ENCODE measurements around the gene C3.
"Not testable (repeated sequence)": the region's sequence is repeated elsewhere in the genome, so short reads cannot be mapped to it uniquely, and the experiment has no call there.

Gene C3

DNA sequence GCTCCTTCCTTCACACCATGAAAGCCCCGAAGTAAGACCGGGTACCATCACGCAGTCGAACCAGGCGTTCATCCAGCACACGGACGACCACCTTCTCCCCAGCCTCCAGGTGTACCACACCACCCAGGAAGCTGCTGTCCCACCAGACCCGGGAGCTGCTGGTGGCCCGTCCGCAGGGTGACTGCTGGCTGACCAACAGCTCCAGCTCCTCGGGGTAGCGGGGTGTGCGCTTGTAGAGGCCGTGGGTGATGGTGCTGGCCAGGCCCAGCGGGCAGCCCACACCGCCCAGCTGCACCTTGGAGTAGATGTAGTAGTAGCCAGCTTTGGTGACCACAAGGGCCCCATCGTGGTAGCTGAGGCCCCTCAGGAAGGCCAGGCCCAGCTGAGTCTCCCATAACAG lies 55.5 kb downstream of the C3 start:
- H3K4me3 ChIP-seq (ENCODE audit: low read depth, low read length): no peak overlapping the region
- no peak for DNase-seq (ENCODE audit: low read depth)
- TF ChIP-seq, protein P1, sequence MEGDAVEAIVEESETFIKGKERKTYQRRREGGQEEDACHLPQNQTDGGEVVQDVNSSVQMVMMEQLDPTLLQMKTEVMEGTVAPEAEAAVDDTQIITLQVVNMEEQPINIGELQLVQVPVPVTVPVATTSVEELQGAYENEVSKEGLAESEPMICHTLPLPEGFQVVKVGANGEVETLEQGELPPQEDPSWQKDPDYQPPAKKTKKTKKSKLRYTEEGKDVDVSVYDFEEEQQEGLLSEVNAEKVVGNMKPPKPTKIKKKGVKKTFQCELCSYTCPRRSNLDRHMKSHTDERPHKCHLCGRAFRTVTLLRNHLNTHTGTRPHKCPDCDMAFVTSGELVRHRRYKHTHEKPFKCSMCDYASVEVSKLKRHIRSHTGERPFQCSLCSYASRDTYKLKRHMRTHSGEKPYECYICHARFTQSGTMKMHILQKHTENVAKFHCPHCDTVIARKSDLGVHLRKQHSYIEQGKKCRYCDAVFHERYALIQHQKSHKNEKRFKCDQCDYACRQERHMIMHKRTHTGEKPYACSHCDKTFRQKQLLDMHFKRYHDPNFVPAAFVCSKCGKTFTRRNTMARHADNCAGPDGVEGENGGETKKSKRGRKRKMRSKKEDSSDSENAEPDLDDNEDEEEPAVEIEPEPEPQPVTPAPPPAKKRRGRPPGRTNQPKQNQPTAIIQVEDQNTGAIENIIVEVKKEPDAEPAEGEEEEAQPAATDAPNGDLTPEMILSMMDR (IDR thresholded peaks at IDR 0.05; ENCODE audit: insufficient read depth, low read depth, low read length, missing control alignments): no peak

DNA sequence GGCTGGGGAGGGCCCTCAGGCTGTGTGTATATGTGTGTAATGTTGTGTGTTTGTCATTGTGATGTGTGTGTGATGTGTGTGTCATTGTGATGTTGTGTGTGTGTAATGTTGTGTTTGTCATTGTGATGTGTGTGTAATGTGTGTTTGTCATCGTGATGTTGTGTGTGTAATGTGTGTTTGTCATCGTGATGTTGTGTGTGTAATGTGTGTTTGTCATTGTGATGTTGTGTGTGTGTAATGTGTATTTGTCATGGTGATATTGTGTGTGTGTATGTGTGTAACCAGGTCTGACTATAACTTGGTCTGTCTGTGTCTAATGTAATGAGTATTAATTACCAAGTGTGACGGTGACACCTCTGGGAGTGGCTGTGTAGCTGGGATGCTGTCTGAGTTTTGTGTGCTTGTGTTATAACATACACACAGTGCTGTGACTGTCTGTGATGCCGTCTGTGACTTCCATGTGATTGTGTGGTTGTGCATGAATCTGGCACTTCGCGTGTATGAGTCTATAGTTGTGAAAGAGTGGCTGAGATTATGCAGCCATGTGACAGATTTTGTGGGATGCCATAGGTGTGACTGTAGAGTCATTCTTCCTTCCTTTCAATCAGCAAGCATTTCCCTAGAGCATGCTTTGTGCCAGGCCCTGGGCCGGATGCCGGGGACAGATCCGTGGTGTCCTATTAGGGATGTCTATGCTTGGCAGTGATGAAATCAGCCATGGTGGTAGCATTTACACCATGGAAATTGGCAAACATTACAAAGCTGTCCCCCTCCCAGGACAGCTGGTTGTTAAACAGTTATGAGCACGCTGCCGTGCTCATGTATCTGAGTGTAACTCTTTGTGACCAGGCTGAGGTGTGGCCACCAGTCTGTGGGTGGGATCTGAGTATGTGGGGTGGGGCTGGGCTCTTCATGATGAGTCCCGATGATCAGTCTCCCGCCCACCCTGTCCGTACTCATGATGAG lies 56.9 kb downstream of the C3 start:
- no peak overlapping the region for H3K4me3 ChIP-seq (ENCODE audit: low read depth, low read length)
- TF ChIP-seq, protein P1 (IDR thresholded peaks at IDR 0.05; ENCODE audit: insufficient read depth, low read depth, low read length, missing control alignments): no peak
- no peak for DNase-seq (ENCODE audit: low read depth)

DNA sequence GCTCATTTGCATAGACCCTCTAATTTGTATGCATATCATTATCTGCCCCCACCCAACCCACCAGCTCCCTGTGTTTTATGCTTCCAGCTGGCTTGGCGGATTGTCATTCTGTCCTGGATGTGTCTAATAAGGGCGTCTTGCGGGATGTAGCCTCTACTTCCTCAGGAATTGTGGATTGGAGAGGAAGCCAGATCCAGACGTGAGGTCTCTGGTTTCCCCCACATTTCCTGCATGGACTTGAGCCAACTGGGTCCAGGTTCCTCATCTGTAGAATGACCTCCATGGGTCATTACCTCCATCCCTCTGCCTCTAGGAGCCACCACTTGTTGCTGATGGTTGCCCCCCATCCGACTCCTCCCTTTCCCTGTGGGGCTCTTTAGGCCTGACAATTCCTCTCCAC lies 57.7 kb downstream of the C3 start:
- H3K4me3 ChIP-seq (ENCODE audit: low read depth, low read length): no peak overlapping the region
- DNase-seq (ENCODE audit: low read depth): no peak
- TF ChIP-seq, protein P1 (IDR thresholded peaks at IDR 0.05; ENCODE audit: insufficient read depth, low read depth, low read length, missing control alignments): no peak

DNA sequence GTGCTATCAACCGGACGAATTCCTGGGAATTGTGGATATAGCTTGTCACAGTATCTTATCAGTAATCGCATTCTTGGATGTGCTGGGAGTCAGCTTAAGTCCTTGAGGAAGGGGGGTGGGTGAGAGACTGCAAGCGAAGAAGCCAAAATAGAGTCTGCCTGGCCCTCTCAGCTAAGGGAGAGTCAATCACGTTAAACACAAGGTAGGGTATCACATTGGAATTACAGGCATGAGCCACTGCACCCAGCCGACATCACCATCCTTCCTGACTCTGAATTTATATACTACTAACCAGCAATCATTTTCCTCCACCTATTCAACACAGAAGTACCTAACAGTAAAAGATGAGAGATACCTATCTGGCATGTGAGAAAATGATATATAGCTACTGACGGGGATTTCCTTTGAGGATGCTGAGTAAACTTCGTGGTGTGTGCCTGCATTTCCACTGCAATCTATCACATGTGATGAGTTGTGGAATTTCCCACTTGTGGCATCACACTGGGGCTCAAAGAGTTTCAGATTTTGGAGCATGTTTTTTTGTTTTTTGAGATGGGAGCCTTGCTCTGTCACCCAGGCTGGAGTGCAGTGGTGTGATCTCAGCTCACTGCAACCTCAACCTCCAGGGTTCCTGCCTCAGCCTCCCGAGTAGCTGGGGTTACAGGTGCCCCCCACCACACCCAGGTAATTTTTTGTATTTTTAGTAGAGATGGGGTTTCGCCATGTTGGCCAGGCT lies 58.8 kb downstream of the C3 start:
- DNase-seq (ENCODE audit: low read depth): peak; percentile 87
- not testable (repeated sequence) for H3K4me3 ChIP-seq (ENCODE audit: low read depth, low read length)

DNA sequence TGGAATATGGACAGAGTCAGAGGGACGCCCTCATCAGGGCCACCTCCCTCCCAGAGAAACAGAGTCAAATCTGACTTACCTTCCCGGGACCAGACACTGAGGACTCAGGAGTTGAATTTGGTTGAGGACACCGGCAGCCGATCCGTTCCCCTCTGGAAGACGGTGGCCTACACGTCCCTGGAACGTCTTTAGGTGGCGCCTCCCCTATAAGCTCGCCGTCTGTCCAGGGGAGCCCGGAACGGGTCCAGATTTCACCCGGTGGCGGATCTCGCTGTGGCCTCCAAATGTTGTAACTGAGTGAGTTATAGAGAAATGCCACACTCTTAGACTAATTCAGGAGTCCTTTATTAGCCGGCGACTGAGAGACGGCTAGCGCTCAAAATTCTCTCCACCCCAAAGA lies 59.5 kb downstream of the C3 start:
- TF ChIP-seq, protein P1 (IDR thresholded peaks at IDR 0.05; ENCODE audit: insufficient read depth, low read depth, low read length, missing control alignments): no peak
- H3K4me3 ChIP-seq (ENCODE audit: low read depth, low read length): no peak overlapping the region
- DNase-seq (ENCODE audit: low read depth): no peak

DNA sequence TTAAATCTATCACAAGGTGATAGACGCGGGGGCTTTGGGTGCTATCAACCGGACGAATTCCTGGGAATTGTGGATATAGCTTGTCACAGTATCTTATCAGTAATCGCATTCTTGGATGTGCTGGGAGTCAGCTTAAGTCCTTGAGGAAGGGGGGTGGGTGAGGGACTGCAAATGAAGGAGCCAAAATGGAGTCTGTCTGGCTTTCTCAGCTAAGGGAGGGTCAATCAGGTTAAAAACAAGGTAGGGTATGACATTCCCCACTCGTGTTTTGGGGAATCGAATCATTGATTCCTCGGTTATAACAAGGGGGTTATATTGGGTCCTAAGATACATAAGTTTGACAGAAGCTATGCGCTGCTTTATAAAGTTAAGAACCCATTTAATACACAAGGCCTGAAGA lies 64.1 kb downstream of the C3 start:
- not testable (repeated sequence) for DNase-seq (ENCODE audit: low read depth)

DNA sequence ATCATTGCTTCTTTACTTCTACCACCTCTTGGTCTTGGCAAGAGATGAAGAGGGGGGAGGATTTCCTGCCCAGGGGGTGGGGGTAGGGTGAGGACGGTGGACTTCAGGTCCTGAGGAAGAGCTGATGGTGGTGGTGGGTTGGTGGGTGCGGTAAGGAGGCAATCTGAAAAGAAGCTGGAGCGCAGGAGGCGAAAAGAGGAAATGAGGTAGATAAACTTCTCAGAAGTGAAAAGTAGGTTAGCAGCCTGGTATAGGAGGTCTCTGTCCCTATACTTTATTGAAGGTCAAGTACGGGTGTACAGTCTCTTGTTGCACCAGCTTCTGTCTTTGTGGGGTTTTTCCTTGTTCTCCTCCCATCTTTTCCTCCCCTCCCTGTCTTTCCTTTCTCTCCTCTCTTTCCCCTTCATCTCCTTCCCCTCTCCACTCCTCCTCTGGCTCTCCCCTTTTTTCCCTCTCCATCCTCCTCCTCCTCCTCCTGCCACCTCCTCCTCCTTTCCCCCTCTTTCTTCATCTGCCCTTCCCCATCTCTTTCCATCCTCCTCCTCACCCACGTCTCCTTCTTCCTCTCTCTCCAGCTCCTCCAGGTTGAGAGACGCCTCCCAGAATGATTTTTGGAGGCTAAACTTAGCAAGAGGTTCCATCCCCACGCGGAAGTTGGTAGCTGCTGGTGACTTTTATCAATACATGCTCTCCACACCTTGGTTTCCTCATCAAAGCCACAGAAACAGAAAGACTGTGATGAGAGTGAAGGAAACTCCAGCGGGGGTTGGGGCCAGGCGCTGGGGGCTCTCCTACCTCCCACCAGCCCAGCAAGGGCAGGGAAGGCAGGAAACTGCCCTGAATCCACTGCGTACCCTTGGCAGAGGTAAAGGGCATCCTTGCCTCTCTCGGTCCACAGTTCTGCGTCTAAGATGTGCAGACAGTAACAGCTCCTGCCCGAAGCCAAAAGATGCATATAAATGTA lies 65.8 kb downstream of the C3 start:
- DNase-seq (ENCODE audit: low read depth): peak; percentile 68
- TF ChIP-seq, protein P1 (IDR thresholded peaks at IDR 0.05; ENCODE audit: insufficient read depth, low read depth, low read length, missing control alignments): no peak
- H3K4me3 ChIP-seq (ENCODE audit: low read depth, low read length): no peak overlapping the region; the same call in none of the 2 replicates

More for the DNA sequence above, 64.1 kb downstream of the C3 start:
- H3K4me3 ChIP-seq (ENCODE audit: low read depth, low read length): not testable (repeated sequence)

Measured in GM12865 (cell line).